ENCODE data around the gene CTSS.
"Not testable (repeated sequence)": the region's sequence is repeated elsewhere in the genome, so short reads cannot be mapped to it uniquely, and the experiment has no call there.

The CTSS gene

GRCh38 chr1:150772326-150772725 lies 6.7 kb upstream of the CTSS start:
- no peak for DNase-seq

GRCh38 chr1:150767704-150768103 lies 2.1 kb upstream of the CTSS start:
- DNase-seq, result not testable (repeated sequence)

GRCh38 chr1:150765977-150766301 lies 361 bp upstream of the CTSS start:
- DNase-seq, result not testable (repeated sequence)

GRCh38 chr1:150764617-150765101 lies 919 bp downstream of the CTSS start:
- DNase-seq, result no peak

GRCh38 chr1:150763018-150763417 lies 2.6 kb downstream of the CTSS start:
- no peak for DNase-seq

GRCh38 chr1:150762552-150762951 lies 3.0 kb downstream of the CTSS start:
- DNase-seq, result no peak

- no peak for DNase-seq
Measured at GRCh38 chr1:150761801-150762200, 3.8 kb downstream of the CTSS start.

GRCh38 chr1:150760013-150760412 lies 5.6 kb downstream of the CTSS start:
- no peak for DNase-seq

- no peak for DNase-seq
Measured at GRCh38 chr1:150753416-150753815, 12.2 kb downstream of the CTSS start.

- no peak for DNase-seq
Measured at GRCh38 chr1:150751443-150751842, 14.1 kb downstream of the CTSS start.

GRCh38 chr1:150749720-150750311 lies 15.8 kb downstream of the CTSS start:
- DNase-seq, result no peak

GRCh38 chr1:150748878-150749719 lies 16.5 kb downstream of the CTSS start:
- no peak for DNase-seq

- DNase-seq, result no peak
Measured at GRCh38 chr1:150730130-150730721, 35.4 kb downstream of the CTSS start.

- no peak for DNase-seq
Measured at GRCh38 chr1:150724336-150724735, 41.2 kb downstream of the CTSS start.

GRCh38 chr1:150720703-150721102 lies 44.9 kb downstream of the CTSS start, which contains the start of gene HORMAD1:
HORMAD1 (minus strand) TSS chr1:150720895; CDS start chr1:150719505, 1,390 bp downstream.
- no peak for DNase-seq

- DNase-seq, result no peak
Measured at GRCh38 chr1:150720098-150720497, 45.5 kb downstream of the CTSS start.

GRCh38 chr1:150718225-150718891 lies 47.2 kb downstream of the CTSS start:
- DNase-seq, result no peak

- DNase-seq, result not testable (repeated sequence)
Measured at GRCh38 chr1:150709031-150709430, 56.5 kb downstream of the CTSS start.

GRCh38 chr1:150708595-150708994 lies 57.0 kb downstream of the CTSS start:
- DNase-seq, result no peak

GRCh38 chr1:150706091-150706490 lies 59.5 kb downstream of the CTSS start:
- no peak for DNase-seq

- DNase-seq, result no peak
Measured at GRCh38 chr1:150703427-150703826, 62.2 kb downstream of the CTSS start.

GRCh38 chr1:150696995-150697927 lies 68.3 kb downstream of the CTSS start, which contains the start of gene GOLPH3L:
GOLPH3L (minus strand) TSS chr1:150697154; CDS start chr1:150694838, 2,316 bp downstream.
- peak; percentile 99 for DNase-seq

All from NCI-H146 (cell line).